ENCODE data around the gene NR2F1. TPM values are rescaled to one million over a fixed set of nuclear protein-coding genes. Genes with fewer than 3 reads are reported as not detected.

The NR2F1 gene
- total RNA-seq, 1 experiment from 2014 or later, result 88.4 TPM

GRCh38 chr5:93622240-93622885, 39.3 kb downstream of the NR2F1 start:
- H3K4me3 ChIP-seq (ENCODE audit: low read length), result no peak overlapping the region
- H3K27me3 ChIP-seq (ENCODE audit: low read length), result no peaks in the 10 kb centered on the region
- H3K36me3 ChIP-seq (ENCODE audit: low read depth, low read length), result no peaks in the 10 kb centered on the region
- ChIA-PET CTCF (interaction anchor here (0.6 kb wide), 1 partner anchor 18 kb away, joined by 3 read pairs; no protein-coding TSS in a partner anchor), POLR2A (ENCODE audit: unreplicated experiment) (interaction anchor here (0.7 kb wide), 1 partner anchor 40 kb away, joined by 4 read pairs; no protein-coding TSS in a partner anchor)
- H3K79me2 ChIP-seq (ENCODE audit: low read length), result no peaks in the 10 kb centered on the region
- H3K9ac ChIP-seq (ENCODE audit: low read length), result no peak overlapping the region
- BruUV-seq (replicated peaks), result no TSS peak
- H3K9me3 ChIP-seq (ENCODE audit: low read length), result no peaks in the 10 kb centered on the region
- ATAC-seq (no peak; the same call in 1 of the 2 replicates), DNase-seq (peak; percentile 43)
- no peak overlapping the region for H2AFZ ChIP-seq (ENCODE audit: low read length)
- TF ChIP-seq, protein P1, sequence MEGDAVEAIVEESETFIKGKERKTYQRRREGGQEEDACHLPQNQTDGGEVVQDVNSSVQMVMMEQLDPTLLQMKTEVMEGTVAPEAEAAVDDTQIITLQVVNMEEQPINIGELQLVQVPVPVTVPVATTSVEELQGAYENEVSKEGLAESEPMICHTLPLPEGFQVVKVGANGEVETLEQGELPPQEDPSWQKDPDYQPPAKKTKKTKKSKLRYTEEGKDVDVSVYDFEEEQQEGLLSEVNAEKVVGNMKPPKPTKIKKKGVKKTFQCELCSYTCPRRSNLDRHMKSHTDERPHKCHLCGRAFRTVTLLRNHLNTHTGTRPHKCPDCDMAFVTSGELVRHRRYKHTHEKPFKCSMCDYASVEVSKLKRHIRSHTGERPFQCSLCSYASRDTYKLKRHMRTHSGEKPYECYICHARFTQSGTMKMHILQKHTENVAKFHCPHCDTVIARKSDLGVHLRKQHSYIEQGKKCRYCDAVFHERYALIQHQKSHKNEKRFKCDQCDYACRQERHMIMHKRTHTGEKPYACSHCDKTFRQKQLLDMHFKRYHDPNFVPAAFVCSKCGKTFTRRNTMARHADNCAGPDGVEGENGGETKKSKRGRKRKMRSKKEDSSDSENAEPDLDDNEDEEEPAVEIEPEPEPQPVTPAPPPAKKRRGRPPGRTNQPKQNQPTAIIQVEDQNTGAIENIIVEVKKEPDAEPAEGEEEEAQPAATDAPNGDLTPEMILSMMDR (conservative IDR thresholded peaks at IDR 0.05; ENCODE audit: low read depth, low read length), result no peak
- TF ChIP-seq EZH2 (IDR thresholded peaks at IDR 0.05; ENCODE audit: low read length, unreplicated experiment) (no peak), EZH2phosphoT487 (IDR thresholded peaks at IDR 0.05; ENCODE audit: borderline replicate concordance, low read length) (no peak)
- H3F3A ChIP-seq (ENCODE audit: low read length, unreplicated experiment), result no peaks in the 10 kb centered on the region
- no peaks in the 10 kb centered on the region for H3K9me2 ChIP-seq (replicated peaks; ENCODE audit: low read length)
- H3K4me1 ChIP-seq (ENCODE audit: insufficient read depth, low read length), result peaks cover 11% of the 10 kb centered on the region; the same call in 1 of the 2 replicates
- intact Hi-C loops (cut with micrococcal nuclease), result loop anchor here (5.0 kb wide), 1 partner anchor 55 kb away; no protein-coding TSS in a partner anchor
- H3K27ac ChIP-seq (ENCODE audit: low read length), result no peak overlapping the region
- no peaks in the 10 kb centered on the region for H4K20me1 ChIP-seq (ENCODE audit: low read length)
- H3K4me2 ChIP-seq (ENCODE audit: low read length), result no peak overlapping the region

- POLR2A ChIA-PET (ENCODE audit: unreplicated experiment), result no interaction called here
- BruUV-seq (replicated peaks), result no TSS peak
- intact Hi-C loops (cut with micrococcal nuclease), result loop anchor here (5.0 kb wide), 1 partner anchor 54 kb away; no protein-coding TSS in a partner anchor
Observed at GRCh38 chr5:93623153-93623552, 40.1 kb downstream of the NR2F1 start.

More at GRCh38 chr5:93623153-93623552, 40.1 kb downstream of the NR2F1 start:
- ATAC-seq, result no peak
- Histone ChIP-seq H3K9me2 (replicated peaks; ENCODE audit: low read length) (no peaks in the 10 kb centered on the region), H3K27me3 (ENCODE audit: low read length) (no peaks in the 10 kb centered on the region), H3K4me2 (ENCODE audit: low read length) (no peak overlapping the region), H3K9me3 (ENCODE audit: low read length) (no peaks in the 10 kb centered on the region), H3K4me3 (ENCODE audit: low read length) (no peak overlapping the region), H3K36me3 (ENCODE audit: low read depth, low read length) (no peaks in the 10 kb centered on the region), H3K9ac (ENCODE audit: low read length) (no peak overlapping the region), H3K27ac (ENCODE audit: low read length) (no peak overlapping the region), H4K20me1 (ENCODE audit: low read length) (no peaks in the 10 kb centered on the region), H3K4me1 (ENCODE audit: insufficient read depth, low read length) (peaks cover 11% of the 10 kb centered on the region; the same call in 1 of the 2 replicates), H3F3A (ENCODE audit: low read length, unreplicated experiment) (no peaks in the 10 kb centered on the region), H3K79me2 (ENCODE audit: low read length) (no peaks in the 10 kb centered on the region), H2AFZ (ENCODE audit: low read length) (no peak overlapping the region)
- DNase-seq, result no peak
- CTCF ChIA-PET, result interaction anchor here (0.6 kb wide), 1 partner anchor 247 kb away, joined by 4 read pairs; no protein-coding TSS in a partner anchor
- TF ChIP-seq EZH2phosphoT487 (IDR thresholded peaks at IDR 0.05; ENCODE audit: borderline replicate concordance, low read length) (no peak), EZH2 (IDR thresholded peaks at IDR 0.05; ENCODE audit: low read length, unreplicated experiment) (no peak)
- TF ChIP-seq, protein P1 (conservative IDR thresholded peaks at IDR 0.05; ENCODE audit: low read depth, low read length), result no peak
